Astrocyte of the cerebellum (primary cell): ENCODE data around the gene RNF130.
"Not testable (repeated sequence)": the region's sequence is repeated elsewhere in the genome, so short reads cannot be mapped to it uniquely, and the experiment has no call there.

Experiments
- DNase-seq: peaks from one replicate; pipeline ENCODE4 v3.0.0-alpha.2; 2011; ENCODE audit warnings: low read depth
- H3K4me3 ChIP-seq: 2 replicates; pipeline ENCODE4 v1.5.1; 2011; ENCODE audit warnings: mild to moderate bottlenecking, low read depth, low read length, moderate library complexity
- in situ Hi-C: cut with HindIII; loops from 2 replicates; pipeline ENCODE4 v1.10.0; 2017; ENCODE audit warnings: low sequenced_read_pairs
- TF ChIP-seq, protein P1 (sequence below): IDR thresholded peaks from 2 replicates; pipeline ENCODE4 v1.5.1; 2012; ENCODE audit warnings: low read length, low read depth, moderate library complexity, mild to moderate bottlenecking; ENCODE audit errors: missing control alignments

RNF130 gene

DNA sequence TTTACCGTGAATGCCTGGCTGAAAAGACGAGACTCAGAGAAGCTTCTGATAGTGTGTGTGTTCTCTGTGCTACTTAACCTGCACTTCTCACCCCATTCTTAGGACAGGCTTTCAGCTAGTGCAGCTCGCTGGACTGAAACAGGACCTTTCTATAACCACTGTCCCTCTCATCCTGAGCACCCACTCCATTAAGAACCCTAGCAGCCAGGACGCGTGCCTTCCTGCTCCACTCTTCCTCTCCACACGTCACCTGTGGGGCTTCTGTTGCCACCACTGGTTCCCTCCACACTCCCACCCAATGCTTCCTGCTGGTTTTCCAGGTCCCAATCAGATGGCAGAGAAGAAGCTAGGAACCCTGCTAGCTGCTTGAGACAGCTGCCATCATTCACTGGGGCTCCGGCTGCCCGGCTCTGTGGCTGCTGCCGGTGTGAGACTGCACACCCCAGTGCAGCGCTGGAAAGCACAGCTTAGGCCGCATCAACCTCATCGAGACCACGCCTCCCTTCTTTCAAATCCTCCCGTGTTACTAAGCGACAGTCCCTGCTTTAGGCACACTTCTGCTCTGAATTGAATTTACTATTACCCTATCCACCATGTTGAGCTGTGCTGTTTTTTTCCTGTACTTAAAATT is 44.0 kb downstream of the RNF130 start:
- in situ Hi-C loops: loop anchor here (5.0 kb wide), 1 partner anchor 40 kb away; no protein-coding TSS in a partner anchor
- TF ChIP-seq, protein P1, sequence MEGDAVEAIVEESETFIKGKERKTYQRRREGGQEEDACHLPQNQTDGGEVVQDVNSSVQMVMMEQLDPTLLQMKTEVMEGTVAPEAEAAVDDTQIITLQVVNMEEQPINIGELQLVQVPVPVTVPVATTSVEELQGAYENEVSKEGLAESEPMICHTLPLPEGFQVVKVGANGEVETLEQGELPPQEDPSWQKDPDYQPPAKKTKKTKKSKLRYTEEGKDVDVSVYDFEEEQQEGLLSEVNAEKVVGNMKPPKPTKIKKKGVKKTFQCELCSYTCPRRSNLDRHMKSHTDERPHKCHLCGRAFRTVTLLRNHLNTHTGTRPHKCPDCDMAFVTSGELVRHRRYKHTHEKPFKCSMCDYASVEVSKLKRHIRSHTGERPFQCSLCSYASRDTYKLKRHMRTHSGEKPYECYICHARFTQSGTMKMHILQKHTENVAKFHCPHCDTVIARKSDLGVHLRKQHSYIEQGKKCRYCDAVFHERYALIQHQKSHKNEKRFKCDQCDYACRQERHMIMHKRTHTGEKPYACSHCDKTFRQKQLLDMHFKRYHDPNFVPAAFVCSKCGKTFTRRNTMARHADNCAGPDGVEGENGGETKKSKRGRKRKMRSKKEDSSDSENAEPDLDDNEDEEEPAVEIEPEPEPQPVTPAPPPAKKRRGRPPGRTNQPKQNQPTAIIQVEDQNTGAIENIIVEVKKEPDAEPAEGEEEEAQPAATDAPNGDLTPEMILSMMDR: no peak
- H3K4me3 ChIP-seq: no peak overlapping the region
- DNase-seq: no peak

DNA sequence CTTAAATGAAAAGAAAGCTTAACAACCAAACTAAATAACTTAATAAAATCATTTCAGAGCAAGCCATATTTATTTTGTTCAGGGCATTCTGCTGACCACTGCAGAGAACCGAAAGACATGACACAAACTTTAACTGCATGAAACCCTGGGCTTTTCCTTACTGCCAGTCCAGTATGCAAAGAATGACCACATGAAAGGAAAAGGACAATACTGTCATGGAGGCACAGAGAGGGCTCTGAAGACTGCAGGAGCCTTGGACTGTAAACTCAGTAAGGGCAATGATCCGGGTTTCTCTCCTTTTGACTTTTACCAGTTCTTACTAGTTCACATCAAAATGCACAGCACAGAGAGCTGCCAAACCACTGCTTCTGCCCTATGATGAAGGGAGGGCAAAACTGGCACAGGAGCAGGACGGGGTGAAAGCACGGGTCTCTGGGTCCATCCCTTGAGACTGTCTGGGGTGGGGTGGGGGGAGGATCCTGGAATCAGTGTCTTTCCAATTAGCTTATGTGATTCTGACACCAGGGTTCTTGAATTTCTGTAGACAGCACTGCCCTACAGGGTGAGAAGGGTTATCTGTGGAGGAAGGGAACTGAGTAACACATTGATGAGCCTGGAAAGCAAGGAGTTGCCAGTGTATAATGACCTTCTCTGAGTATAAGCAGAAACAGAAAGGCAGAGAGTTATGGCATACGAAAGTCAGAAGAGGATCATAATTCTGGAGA is 44.7 kb downstream of the RNF130 start:
- in situ Hi-C loops: loop anchor here (5.0 kb wide), 1 partner anchor 40 kb away; no protein-coding TSS in a partner anchor
- DNase-seq: no peak
- H3K4me3 ChIP-seq: no peak overlapping the region
- TF ChIP-seq, protein P1: no peak

DNA sequence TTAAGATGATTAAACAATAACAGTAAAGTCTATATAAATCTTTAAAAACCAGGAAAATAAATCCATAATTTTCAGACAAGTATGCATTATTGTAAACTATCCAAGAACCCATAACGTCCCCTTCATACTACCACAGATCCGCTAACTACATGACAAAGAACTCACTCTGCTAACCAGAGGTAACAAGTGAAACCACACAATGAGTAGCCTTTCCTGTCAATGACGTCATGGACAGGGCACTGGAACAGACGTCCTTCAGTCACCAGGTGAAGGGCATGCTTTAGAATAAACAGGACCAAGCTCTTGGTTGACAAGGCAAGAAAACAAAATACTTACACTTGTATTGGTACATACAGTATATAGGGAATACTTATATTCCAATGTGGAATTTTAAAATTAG is 45.2 kb downstream of the RNF130 start:
- in situ Hi-C loops: loop anchor here (5.0 kb wide), 1 partner anchor 41 kb away; no protein-coding TSS in a partner anchor
- peak; percentile 60 for DNase-seq
- H3K4me3 ChIP-seq: no peak overlapping the region
- TF ChIP-seq, protein P1: no peak

DNA sequence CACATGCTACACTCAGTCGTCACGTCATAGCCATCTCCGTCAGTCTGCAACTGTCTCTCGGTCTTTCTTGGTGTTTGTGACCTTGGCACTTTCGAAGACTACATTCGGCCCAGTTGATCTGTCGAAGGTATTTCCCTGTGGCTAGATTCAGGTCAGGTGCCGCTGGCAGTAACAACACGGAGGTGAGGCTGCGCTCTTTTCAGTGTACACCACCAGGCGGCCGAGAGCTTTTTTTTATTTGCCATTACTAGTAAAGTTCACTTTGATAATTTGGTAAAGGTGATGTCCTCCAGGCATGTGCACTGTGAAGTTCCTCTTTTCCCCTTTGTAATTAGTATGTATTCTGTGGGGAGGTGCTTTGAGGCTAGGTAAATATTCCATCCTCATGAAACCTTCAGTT is 49.7 kb downstream of the RNF130 start:
- no peak overlapping the region for H3K4me3 ChIP-seq
- DNase-seq: no peak
- in situ Hi-C loops: no loop called here
- TF ChIP-seq, protein P1: no peak

DNA sequence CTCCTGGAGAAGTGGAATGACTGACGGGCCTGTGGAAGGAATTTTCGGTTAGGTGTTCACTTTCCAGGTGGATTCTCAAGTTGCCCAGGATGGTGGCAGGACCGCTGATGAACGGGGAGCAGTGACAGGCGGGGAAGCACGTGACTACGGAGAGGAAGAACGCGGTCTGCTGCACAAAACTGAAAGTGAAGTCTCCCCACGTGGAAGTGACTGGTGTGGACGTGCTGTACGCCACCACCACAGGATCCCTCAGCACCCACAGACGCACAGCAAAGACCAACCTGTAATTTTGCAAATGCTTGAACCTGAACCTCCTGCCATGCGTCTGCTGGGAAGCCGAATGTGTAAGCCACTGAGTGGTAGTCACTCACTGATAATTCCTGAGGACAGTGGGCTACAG is 51.4 kb downstream of the RNF130 start:
- in situ Hi-C loops: no loop called here
- DNase-seq: no peak
- no peak overlapping the region for H3K4me3 ChIP-seq
- TF ChIP-seq, protein P1: no peak

DNA sequence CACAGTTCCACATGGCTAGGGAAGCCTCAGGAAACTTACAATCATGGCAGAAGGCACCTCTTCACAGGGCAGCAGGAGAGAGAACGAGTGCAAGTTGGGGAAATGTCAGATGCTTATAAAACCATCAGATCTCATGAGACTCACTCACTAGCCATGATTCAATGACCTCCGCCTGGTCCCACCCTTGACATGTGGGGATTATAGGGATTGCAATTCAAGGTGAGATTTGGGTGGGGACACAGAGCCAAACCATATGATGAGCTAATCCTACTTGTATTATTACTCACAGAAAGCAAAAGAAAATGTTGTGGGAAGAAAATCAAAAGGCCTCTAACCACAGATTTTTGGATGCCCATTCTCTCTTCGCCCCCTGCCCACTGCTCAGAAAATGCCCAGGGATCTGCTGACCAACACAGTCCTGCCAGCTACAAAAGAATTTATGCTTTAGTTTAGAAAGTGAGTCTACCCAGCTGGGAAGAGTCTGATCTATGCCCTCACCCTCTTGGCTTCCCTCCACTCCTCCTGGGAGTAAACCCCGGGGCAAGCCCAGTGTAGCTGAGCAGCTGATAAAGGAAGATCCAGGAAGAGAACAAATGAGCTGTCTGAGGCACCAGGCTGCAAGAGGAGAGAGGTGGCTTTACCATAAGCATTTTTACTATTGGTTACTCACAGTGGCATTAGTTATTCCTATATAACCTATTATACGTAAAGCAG is 53.1 kb downstream of the RNF130 start:
- H3K4me3 ChIP-seq: no peak overlapping the region
- DNase-seq: no peak
- TF ChIP-seq, protein P1: no peak
- in situ Hi-C loops: no loop called here

DNA sequence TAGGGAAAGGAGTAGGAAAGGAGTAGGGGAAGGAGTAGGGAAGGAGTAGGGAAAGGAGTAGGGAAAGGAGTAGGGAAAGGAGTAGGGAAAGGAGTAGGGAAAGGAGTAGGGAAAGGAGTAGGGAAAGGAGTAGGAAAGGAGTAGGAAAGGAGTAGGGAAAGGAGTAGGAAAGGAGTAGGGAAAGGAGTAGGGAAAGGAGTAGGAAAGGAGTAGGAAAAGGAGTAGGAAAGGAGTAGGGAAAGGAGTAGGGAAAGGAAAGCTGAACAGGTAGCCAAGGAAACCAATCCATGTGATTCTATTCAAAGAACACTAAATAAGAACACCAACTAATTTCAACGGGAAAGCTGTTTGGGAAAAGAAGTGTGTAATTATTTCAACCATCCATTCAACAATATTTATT is 56.0 kb downstream of the RNF130 start:
- H3K4me3 ChIP-seq, in situ Hi-C loops, DNase-seq: not testable (repeated sequence)
